ENCODE results near the gene ENKD1. TPM values are rescaled to one million over a fixed set of nuclear protein-coding genes. Genes with fewer than 3 reads are reported as not detected.

Gene ENKD1
- total and polyA plus RNA-seq, 2 of the 13 experiments (the other 11 are each of a cell fraction or from before 2014, with no cell fraction given): 10.8 to 20.8 TPM

DNA sequence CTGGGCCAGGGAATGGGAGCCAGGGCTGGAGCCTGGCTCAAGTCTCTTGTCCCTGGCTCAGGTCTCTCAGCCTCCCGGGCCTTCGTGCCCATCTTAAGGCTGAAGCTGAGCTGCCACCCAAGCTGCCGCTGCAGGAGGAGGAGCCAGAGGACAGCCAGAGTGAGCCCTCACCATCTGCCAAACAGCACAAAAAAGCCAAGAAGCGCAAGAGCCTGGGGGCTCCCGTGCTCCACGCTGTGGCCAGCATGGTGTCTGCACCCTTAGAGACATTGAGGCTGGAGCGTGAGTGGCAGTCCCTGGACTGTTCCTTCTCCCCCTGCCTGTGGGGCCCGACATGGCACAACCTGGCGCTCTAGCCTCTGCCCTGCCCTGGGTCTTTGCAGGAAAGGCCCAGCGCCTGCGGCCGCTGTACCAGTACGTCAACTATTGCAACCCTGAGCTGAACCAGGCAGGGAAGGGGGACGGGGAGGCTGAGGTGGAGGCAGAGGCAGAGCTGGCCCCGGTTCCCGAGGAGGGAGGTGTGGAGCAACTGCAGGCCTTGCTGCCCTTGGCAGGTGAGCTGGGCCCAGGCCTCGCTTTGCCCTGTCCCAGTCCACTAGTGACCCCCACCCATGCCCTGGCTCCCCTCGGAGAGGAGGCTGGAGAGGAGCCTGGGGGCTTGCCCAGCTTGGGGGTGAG is 1.4 kb upstream of the ENKD1 start (continued):
- TF ChIP-seq, protein P1, sequence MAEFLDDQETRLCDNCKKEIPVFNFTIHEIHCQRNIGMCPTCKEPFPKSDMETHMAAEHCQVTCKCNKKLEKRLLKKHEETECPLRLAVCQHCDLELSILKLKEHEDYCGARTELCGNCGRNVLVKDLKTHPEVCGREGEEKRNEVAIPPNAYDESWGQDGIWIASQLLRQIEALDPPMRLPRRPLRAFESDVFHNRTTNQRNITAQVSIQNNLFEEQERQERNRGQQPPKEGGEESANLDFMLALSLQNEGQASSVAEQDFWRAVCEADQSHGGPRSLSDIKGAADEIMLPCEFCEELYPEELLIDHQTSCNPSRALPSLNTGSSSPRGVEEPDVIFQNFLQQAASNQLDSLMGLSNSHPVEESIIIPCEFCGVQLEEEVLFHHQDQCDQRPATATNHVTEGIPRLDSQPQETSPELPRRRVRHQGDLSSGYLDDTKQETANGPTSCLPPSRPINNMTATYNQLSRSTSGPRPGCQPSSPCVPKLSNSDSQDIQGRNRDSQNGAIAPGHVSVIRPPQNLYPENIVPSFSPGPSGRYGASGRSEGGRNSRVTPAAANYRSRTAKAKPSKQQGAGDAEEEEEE (CRISPR knock-in tag; IDR thresholded peaks at IDR 0.05; ENCODE audit: borderline replicate concordance): no peak; the same call in 1 of the 2 replicates
- TF ChIP-seq ZNF558 (CRISPR knock-in tag; IDR thresholded peaks at IDR 0.05; ENCODE audit: borderline replicate concordance): no peak
- TF ChIP-seq ASH2L (IDR thresholded peaks at IDR 0.05; ENCODE audit: insufficient read length, low read depth, low read length): no peak
- peak; percentile 98 for TF ChIP-seq RAD21 (CRISPR knock-in tag; IDR thresholded peaks at IDR 0.05)
- TF ChIP-seq ZNF614 (CRISPR knock-in tag; IDR thresholded peaks at IDR 0.05; ENCODE audit: borderline replicate concordance): peak; percentile 94; the same call in 1 of the 2 replicates
- peak; percentile 69; the same call in 1 of the 2 replicates for TF ChIP-seq ISL2 (CRISPR knock-in tag; IDR thresholded peaks at IDR 0.05)
- TF ChIP-seq, protein P2, sequence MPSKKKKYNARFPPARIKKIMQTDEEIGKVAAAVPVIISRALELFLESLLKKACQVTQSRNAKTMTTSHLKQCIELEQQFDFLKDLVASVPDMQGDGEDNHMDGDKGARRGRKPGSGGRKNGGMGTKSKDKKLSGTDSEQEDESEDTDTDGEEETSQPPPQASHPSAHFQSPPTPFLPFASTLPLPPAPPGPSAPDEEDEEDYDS (CRISPR knock-in tag; IDR thresholded peaks at IDR 0.05): peak; percentile 80
- no peak for TF ChIP-seq MATR3 (CRISPR knock-in tag; IDR thresholded peaks at IDR 0.05)
- no peak; the same call in none of the 2 replicates for TF ChIP-seq ZMYM3 (CRISPR knock-in tag; IDR thresholded peaks at IDR 0.05)
- TF ChIP-seq ZNF879 (CRISPR knock-in tag; IDR thresholded peaks at IDR 0.05): no peak
- TF ChIP-seq ZNF652 (CRISPR knock-in tag; IDR thresholded peaks at IDR 0.05; ENCODE audit: borderline replicate concordance, low read depth): 0 out of 2 replicates have a peak, but pooled peaks have one; percentile 38
- TF ChIP-seq, protein P3, sequence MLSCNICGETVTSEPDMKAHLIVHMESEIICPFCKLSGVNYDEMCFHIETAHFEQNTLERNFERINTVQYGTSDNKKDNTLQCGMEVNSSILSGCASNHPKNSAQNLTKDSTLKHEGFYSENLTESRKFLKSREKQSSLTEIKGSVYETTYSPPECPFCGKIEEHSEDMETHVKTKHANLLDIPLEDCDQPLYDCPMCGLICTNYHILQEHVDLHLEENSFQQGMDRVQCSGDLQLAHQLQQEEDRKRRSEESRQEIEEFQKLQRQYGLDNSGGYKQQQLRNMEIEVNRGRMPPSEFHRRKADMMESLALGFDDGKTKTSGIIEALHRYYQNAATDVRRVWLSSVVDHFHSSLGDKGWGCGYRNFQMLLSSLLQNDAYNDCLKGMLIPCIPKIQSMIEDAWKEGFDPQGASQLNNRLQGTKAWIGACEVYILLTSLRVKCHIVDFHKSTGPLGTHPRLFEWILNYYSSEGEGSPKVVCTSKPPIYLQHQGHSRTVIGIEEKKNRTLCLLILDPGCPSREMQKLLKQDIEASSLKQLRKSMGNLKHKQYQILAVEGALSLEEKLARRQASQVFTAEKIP (CRISPR knock-in tag; IDR thresholded peaks at IDR 0.05; ENCODE audit: borderline replicate concordance): no peak
- TF ChIP-seq HHEX (CRISPR knock-in tag; IDR thresholded peaks at IDR 0.05): no peak
- 0 out of 2 replicates have a peak, but pooled peaks have one; percentile 52 for TF ChIP-seq KLF11 (CRISPR knock-in tag; IDR thresholded peaks at IDR 0.05)
- TF ChIP-seq, protein P4, sequence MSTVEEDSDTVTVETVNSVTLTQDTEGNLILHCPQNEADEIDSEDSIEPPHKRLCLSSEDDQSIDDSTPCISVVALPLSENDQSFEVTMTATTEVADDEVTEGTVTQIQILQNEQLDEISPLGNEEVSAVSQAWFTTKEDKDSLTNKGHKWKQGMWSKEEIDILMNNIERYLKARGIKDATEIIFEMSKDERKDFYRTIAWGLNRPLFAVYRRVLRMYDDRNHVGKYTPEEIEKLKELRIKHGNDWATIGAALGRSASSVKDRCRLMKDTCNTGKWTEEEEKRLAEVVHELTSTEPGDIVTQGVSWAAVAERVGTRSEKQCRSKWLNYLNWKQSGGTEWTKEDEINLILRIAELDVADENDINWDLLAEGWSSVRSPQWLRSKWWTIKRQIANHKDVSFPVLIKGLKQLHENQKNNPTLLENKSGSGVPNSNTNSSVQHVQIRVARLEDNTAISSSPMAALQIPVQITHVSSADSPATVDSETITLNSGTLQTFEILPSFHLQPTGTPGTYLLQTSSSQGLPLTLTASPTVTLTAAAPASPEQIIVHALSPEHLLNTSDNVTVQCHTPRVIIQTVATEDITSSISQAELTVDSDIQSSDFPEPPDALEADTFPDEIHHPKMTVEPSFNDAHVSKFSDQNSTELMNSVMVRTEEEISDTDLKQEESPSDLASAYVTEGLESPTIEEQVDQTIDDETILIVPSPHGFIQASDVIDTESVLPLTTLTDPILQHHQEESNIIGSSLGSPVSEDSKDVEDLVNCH (CRISPR knock-in tag; IDR thresholded peaks at IDR 0.05): no peak
- no peak for TF ChIP-seq IRX3 (CRISPR knock-in tag; IDR thresholded peaks at IDR 0.05; ENCODE audit: borderline replicate concordance, low read depth)
- no peak for TF ChIP-seq ZNF562 (CRISPR knock-in tag; IDR thresholded peaks at IDR 0.05; ENCODE audit: borderline replicate concordance)
- TF ChIP-seq MTA1 (CRISPR knock-in tag; IDR thresholded peaks at IDR 0.05; ENCODE audit: borderline replicate concordance): peak; percentile 77; the same call in 1 of the 2 replicates
- no peak for TF ChIP-seq PLRG1 (conservative IDR thresholded peaks at IDR 0.05)
- TF ChIP-seq, protein P5, sequence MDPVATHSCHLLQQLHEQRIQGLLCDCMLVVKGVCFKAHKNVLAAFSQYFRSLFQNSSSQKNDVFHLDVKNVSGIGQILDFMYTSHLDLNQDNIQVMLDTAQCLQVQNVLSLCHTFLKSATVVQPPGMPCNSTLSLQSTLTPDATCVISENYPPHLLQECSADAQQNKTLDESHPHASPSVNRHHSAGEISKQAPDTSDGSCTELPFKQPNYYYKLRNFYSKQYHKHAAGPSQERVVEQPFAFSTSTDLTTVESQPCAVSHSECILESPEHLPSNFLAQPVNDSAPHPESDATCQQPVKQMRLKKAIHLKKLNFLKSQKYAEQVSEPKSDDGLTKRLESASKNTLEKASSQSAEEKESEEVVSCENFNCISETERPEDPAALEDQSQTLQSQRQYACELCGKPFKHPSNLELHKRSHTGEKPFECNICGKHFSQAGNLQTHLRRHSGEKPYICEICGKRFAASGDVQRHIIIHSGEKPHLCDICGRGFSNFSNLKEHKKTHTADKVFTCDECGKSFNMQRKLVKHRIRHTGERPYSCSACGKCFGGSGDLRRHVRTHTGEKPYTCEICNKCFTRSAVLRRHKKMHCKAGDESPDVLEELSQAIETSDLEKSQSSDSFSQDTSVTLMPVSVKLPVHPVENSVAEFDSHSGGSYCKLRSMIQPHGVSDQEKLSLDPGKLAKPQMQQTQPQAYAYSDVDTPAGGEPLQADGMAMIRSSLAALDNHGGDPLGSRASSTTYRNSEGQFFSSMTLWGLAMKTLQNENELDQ (CRISPR knock-in tag; IDR thresholded peaks at IDR 0.05; ENCODE audit: borderline replicate concordance): no peak
- no peak for TF ChIP-seq NR2F6 (IDR thresholded peaks at IDR 0.05)
- peak; percentile 35; the same call in 1 of the 2 replicates for TF ChIP-seq NR2F6 (CRISPR knock-in tag; IDR thresholded peaks at IDR 0.05)

All from HepG2 (cell line).